Measurements from ENCODE around the gene CPA1. TPM values are rescaled to one million over a fixed set of nuclear protein-coding genes. Genes with fewer than 3 reads are reported as not detected.

Gene CPA1
- total RNA-seq, result not detected
- long read RNA-seq, result 0 reads

DNA sequence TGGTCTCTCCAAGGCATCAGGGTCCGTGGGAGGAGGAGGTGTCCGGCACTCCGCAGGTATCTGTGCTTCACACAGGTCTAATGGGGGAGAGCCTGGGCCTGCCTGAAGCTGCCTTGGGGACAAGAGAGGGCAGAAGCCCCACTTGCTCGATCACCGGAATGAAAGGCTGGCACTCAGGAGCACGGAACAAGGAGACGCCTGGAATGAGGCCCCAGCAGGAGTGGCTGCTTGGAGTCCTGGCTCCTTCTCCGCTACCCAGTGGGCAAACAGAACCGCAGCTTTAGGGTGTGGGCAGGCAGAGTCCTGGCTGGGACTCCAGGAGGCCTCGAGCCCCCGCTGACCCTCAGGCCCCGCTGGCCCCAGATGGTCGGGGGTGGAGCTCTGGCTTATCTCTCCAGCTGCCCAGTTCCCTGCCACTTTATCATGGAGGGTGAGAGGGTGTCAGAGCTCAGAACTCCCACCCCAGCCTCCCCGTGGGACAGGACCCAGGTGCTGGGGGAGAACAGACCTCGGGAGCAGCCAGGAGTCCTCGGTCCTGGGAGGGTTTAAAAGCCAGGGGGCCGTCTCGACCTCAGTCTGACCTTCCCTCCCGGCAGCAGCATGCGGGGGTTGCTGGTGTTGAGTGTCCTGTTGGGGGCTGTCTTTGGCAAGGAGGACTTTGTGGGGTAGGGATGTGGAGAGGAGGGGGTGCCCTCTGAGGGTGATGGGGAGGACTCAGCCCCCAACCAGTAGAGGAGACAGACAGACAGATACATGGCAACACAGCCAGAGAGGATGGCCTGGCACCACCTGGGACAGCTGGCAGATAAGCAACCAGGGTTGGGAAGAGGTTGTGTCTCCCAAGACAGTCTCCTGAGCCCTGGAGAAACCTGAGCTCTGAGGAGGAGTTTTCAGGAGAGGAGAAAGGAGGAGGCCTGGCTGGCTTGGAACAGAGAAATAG is at the start of gene CPA1:
TSS of gene CPA1 (plus strand) at position 574 of the 940 bp plus-strand sequence. CDS start at position 601, 27 bp downstream.
- DNase-seq, result no peak

DNA sequence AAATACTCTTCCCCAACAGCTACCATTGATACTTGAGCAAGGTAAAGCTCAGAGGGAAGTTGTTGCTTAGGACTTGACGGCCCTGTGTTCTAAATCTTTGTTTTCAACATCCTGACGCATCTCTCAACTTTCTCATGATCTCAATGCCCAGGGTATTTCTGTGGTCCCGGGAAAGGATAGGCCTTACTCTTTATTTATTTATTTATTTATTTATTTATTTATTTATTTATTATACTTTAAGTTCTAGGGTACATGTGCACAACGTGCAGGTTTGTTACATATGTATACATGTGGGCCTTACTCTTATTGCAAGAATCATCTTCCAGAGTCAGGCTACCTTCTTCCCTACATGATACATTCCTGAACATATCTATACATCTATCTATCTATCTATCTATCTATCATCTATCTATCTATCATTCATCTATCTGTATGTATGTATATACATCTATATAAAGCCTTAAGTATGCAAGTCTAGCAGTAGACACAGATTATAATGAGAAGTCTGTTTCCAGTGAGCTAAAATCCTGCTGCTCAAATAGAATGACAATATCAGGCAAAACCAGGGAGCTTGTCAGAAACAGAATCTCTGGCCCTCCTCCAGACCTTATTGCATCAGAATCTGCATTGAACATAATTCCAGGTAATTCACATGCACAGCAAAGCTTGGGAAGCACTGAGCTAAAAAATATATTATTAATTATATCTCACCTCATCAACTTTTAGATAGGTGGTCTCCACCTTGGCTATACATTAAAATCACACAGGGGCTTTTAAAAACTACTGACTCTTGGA is 47.8 kb upstream of the CPA1 start:
- intact Hi-C loops (cut with micrococcal nuclease), result no loop called here
- ATAC-seq (no peak), DNase-seq (no peak)

More for the DNA sequence above, at the start of gene CPA1:
- intact Hi-C loops (cut with micrococcal nuclease), result no loop called here
- ATAC-seq, result peak; percentile 33

DNA sequence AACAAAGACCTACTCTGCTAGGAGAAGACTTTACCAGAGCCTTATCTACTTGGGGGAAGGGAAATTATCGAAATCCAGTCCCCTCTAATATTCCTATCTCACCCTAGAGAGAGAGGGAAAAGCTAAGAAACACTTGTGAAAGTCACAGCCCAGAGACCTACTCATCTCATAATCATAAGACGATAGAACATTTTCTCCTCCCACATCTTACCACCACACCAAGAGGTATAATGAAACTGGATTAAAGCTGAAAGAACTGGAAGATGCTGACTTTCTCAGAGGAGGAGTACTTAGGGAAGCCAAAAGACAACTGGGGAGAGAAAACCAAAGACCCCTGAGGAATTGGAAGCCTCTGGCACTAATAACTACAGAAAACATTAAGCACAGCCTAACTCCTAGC is 46.5 kb upstream of the CPA1 start:
- no peak for ATAC-seq
- intact Hi-C loops (cut with micrococcal nuclease), result no loop called here
- DNase-seq, result no peak

DNA sequence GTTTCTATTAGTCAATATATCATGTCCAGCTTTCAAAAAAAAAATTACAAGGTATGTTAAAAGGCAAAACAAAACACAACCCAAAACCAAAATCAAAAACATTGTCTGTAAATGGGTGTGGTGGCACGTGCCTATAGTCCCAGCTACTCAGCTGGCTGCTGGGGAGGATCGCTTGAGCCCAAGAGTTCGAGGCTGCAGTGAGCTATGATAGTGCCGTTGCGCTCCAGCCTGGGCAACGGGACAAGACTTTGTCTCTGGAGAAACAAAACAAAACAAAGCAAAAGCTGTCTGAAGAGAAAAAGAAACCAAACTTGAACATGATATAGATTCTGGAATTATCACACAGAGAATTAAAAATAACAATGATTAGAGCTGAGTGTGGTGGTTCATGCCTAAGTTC is 46.0 kb upstream of the CPA1 start:
- ATAC-seq, result peak; percentile 23
- no peak for DNase-seq
- intact Hi-C loops (cut with micrococcal nuclease), result no loop called here

- DNase-seq (no peak), ATAC-seq (no peak)
- intact Hi-C loops (cut with micrococcal nuclease), result no loop called here
Measured at GRCh38 chr7:130337410-130337971, 42.8 kb upstream of the CPA1 start.

DNA sequence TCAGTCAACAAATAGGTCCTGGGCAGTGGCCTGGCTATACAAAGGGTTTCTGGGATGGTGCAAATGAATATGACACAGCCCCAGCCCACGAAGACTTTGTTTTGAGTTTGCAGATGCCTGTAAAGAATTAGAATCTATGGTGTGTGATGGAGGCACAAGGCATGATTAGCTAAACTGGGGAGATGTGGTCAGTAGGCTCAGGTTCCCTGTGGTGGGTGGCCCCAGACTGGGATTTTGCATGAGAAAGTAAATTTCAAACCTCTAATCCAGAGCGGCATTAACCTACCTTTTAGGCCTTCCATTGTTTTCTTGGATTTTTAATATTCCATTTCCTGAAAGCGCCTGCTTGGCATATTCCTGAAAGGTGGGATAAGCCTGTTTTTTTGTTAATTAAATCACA is 42.1 kb upstream of the CPA1 start:
- intact Hi-C loops (cut with micrococcal nuclease), result no loop called here

DNA sequence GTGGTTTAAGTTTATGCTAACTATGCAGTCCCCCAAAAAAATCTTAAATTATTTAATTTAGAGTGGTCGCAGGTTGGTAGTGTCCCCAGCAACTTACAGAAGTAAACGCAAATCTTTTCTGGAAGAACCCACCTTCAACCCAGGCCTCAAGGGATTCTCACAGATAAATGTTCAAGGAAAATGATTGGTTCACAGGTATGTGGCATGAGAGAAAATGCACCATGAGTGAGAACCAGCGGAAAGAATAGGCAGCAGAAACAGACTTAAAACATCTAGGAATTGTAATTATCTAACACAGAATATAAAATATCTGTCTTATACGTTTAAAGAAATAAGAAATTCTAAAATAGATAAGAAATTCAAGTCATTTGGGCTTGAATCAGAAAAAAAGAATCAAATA is 38.4 kb upstream of the CPA1 start:
- ATAC-seq (no peak), DNase-seq (no peak)
- intact Hi-C loops (cut with micrococcal nuclease), result no loop called here

More for the DNA sequence above, 42.1 kb upstream of the CPA1 start:
- no peak for DNase-seq
- ATAC-seq, result no peak

DNA sequence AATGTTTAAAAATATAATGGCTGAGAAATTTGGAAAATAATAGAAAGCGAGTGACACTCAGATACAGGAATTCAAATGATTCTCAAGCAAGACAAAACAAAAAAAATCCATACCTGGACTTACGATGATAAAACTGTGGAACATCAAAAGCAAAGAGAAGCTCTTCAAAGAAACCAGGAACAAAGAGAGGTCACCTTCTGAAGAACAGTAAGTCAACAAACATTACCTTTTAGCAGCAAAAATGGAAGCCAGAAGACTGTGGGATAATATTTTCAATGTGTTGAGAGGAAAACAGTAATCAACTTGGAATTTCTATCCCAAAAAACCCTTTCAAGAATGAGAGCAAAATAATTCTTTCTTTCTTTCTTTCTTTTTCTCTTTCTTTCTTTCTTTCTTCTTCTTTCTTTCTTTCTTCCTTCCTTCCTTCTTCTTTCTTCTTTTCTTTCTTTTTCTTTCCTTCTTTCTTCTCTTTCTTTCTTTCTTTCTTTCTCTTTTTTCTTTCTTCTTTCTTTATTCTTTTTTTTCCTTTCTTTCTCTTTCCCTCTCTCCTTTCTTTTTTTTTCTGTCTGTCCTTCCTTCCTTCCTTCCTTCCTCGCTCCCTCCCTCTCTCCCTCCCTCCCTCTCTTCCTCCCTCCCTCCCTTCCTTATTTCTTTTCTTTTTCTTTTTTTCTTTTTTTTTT is 37.5 kb upstream of the CPA1 start:
- ATAC-seq (no peak), DNase-seq (no peak)
- intact Hi-C loops (cut with micrococcal nuclease), result no loop called here

GRCh38 chr7:130344271-130344866 is 35.9 kb upstream of the CPA1 start, which contains the start of gene CPA5:
Gene CPA5, plus strand, starts transcription at chr7:130344816. Its CDS starts 1,670 bp downstream, at chr7:130346486.
- intact Hi-C loops (cut with micrococcal nuclease), result no loop called here
- DNase-seq (no peak), ATAC-seq (no peak)

- intact Hi-C loops (cut with micrococcal nuclease), result no loop called here
- ATAC-seq (no peak), DNase-seq (no peak)
Measured at GRCh38 chr7:130345136-130345535, 35.2 kb upstream of the CPA1 start.

- intact Hi-C loops (cut with micrococcal nuclease), result no loop called here
- no peak for ATAC-seq
- no peak for DNase-seq
Measured at GRCh38 chr7:130345725-130346124, 34.6 kb upstream of the CPA1 start.

GRCh38 chr7:130346177-130346905 is 34.0 kb upstream of the CPA1 start:
- ATAC-seq (no peak), DNase-seq (no peak)
- intact Hi-C loops (cut with micrococcal nuclease), result no loop called here

GRCh38 chr7:130346941-130347340 is 33.4 kb upstream of the CPA1 start:
- ATAC-seq (no peak), DNase-seq (no peak)
- intact Hi-C loops (cut with micrococcal nuclease), result no loop called here

- ATAC-seq (peak; percentile 55), DNase-seq (no peak)
- intact Hi-C loops (cut with micrococcal nuclease), result no loop called here
Measured at GRCh38 chr7:130349911-130350782, 30.1 kb upstream of the CPA1 start.

GRCh38 chr7:130350945-130351790 is 29.1 kb upstream of the CPA1 start:
- peak; percentile 49 for DNase-seq
- intact Hi-C loops (cut with micrococcal nuclease), result no loop called here
- peak; percentile 71 for ATAC-seq

DNA sequence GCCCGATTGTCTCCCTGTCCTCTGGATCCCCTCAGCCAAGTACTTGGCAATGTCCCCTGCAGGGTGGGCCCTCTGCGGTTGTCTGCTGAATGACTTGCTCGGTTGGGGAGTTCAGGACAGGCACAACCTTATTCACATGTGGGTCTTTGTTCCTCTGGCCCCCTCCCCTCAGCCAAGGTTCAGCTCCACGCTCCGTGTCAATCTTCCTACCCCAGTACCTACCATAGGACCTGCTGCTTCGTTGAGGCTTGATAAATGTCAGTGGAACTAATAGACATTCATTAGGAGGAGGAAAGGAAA is 28.6 kb upstream of the CPA1 start:
- peak; percentile 7 for ATAC-seq
- DNase-seq, result no peak
- intact Hi-C loops (cut with micrococcal nuclease), result no loop called here

All from left ventricle myocardium superior (tissue), 1 donor.